SK-N-SH (cell line): ENCODE data around the gene FIGN. TPM values are rescaled to one million over a fixed set of nuclear protein-coding genes. Genes with fewer than 3 reads are reported as not detected.

Experiments
- CTCF ChIA-PET: fragments of 300-600, 350-600 bp; formaldehyde crosslinking; extraction: SDS; loops from one replicate; lab custom pipeline; 2021; lab: Yijun Ruan, JAX
- POLR2A ChIA-PET: fragments of 350-600 bp; sonication (Branson Sonifier 250); formaldehyde crosslinking; extraction: SDS; loops from one replicate; lab custom pipeline; 2020; ENCODE audit warnings: antibody characterized with exemption, inconsistent platforms; lab: Yijun Ruan, JAX
- DNase-seq: peaks from one replicate; pipeline ENCODE4 v3.0.0; 2012
- H2AFZ ChIP-seq: fragments of 200-600 bp; sonication (generic); 2 replicates; pipeline ENCODE4 v1.8.1; 2016; ENCODE audit warnings: antibody characterized with exemption, mild to moderate bottlenecking, low read depth
- H3F3A ChIP-seq: fragments of 200-600 bp; sonication (generic); replicated peaks from 2 replicates; pipeline ENCODE3; 2016; ENCODE audit warnings: antibody characterized with exemption, mild to moderate bottlenecking; ENCODE audit not compliant: insufficient read depth
- H3K27ac ChIP-seq, 2 experiments: fragments of 200-500 bp in 1 of 2; fragments of 200-600 bp in 1 of 2; sonication (Bioruptor generic) in 1 of 2; sonication (generic), shearing (Covaris generic) in 1 of 2; 2 replicates each; pipeline versions ENCODE4 v1.5.1 to v1.6.1; 2014 to 2016; ENCODE audit warnings: low read depth in 2 of 2, inconsistent platforms in 1 of 2, low read length in 1 of 2, mild to moderate bottlenecking in 1 of 2, mixed read lengths in 1 of 2
- H3K27me3 ChIP-seq: fragments of 200-600 bp; sonication (generic), shearing (Covaris generic); 2 replicates; pipeline ENCODE4 v1.6.1; 2016; ENCODE audit warnings: mixed run types; ENCODE audit not compliant: insufficient read depth
- H3K36me3 ChIP-seq, 2 experiments: fragments of 200-500 bp in 1 of 2; fragments of 200-600 bp in 1 of 2; sonication (Bioruptor generic) in 1 of 2; sonication (generic) in 1 of 2; replicated peaks in 1 of 2; 2 replicates each; pipeline versions ENCODE3 to v1.5.1; 2014 to 2016; ENCODE audit warnings: low read length in 1 of 2, mild to moderate bottlenecking in 1 of 2; ENCODE audit not compliant: insufficient read depth in 2 of 2, control insufficient read depth in 1 of 2
- H3K4me1 ChIP-seq, 2 experiments: fragments of 200-500 bp in 1 of 2; fragments of 200-600 bp in 1 of 2; sonication (Bioruptor generic) in 1 of 2; sonication (generic), shearing (Covaris generic) in 1 of 2; 2 replicates each; pipeline versions ENCODE4 v1.5.1 to v1.6.1; 2014 to 2016; ENCODE audit warnings: low read depth in 1 of 2, low read length in 1 of 2, mixed run types in 1 of 2; ENCODE audit not compliant: insufficient read depth in 2 of 2, control insufficient read depth in 1 of 2
- H3K4me2 ChIP-seq: fragments of 200-600 bp; sonication (generic), shearing (Covaris generic); 2 replicates; pipeline ENCODE4 v1.6.1; 2017; ENCODE audit warnings: mixed run types
- H3K4me3 ChIP-seq, 2 experiments: fragments of 200-500 bp in 1 of 2; fragments of 200-600 bp in 1 of 2; sonication (Bioruptor generic) in 1 of 2; sonication (generic), shearing (Covaris generic) in 1 of 2; 2 replicates each; pipeline versions ENCODE4 v1.5.1 to v1.8.1; 2014 to 2016; ENCODE audit warnings: low read depth in 2 of 2, inconsistent platforms in 1 of 2, low read length in 1 of 2, mild to moderate bottlenecking in 1 of 2, mixed read lengths in 1 of 2, moderate library complexity in 1 of 2
- H3K79me2 ChIP-seq: fragments of 200-600 bp; sonication (generic); 2 replicates; pipeline ENCODE4 v1.8.1; 2017; ENCODE audit warnings: mild to moderate bottlenecking; ENCODE audit not compliant: insufficient read depth
- H3K9ac ChIP-seq: fragments of 200-600 bp; sonication (generic); 2 replicates; pipeline ENCODE4 v1.6.1; 2017; ENCODE audit warnings: mixed run types
- H3K9me2 ChIP-seq: fragments of 200-600 bp; sonication (generic); 2 replicates; pipeline ENCODE4 v1.6.1; 2017; ENCODE audit warnings: mixed run types
- H3K9me3 ChIP-seq: fragments of 200-600 bp; sonication (generic); 2 replicates; pipeline ENCODE4 v1.6.1; 2017; ENCODE audit warnings: mixed run types, mild to moderate bottlenecking, moderate library complexity
- H4K20me1 ChIP-seq: fragments of 200-600 bp; sonication (generic); 2 replicates; pipeline ENCODE4 v1.6.1; 2017; ENCODE audit warnings: mild to moderate bottlenecking, mixed run types; ENCODE audit not compliant: insufficient read depth
- ELF1 ChIP-seq: IDR thresholded peaks from 2 replicates; pipeline ENCODE4 v1.4.0; 2012
- FOSL2 ChIP-seq: IDR thresholded peaks from 2 replicates; pipeline ENCODE4 v1.4.0; 2012; ENCODE audit warnings: low read depth, mild to moderate bottlenecking, moderate library complexity, borderline replicate concordance
- FOXJ3 ChIP-seq: sonication (generic); formaldehyde crosslinking; IDR thresholded peaks from 2 replicates; pipeline ENCODE4 v1.5.1; 2020; ENCODE audit warnings: mild to moderate bottlenecking, missing genetic modification reagents
- JUND ChIP-seq: IDR thresholded peaks from 2 replicates; pipeline ENCODE4 v1.4.0; 2012
- MAX ChIP-seq: IDR thresholded peaks from 2 replicates; pipeline ENCODE4 v1.4.0; 2012; ENCODE audit warnings: low read depth
- MEF2A ChIP-seq: IDR thresholded peaks from 2 replicates; pipeline ENCODE4 v1.4.0; 2012; ENCODE audit warnings: low read depth, borderline replicate concordance
- MXI1 ChIP-seq: IDR thresholded peaks from 2 replicates; pipeline ENCODE4 v1.6.1; 2012; ENCODE audit warnings: mild to moderate bottlenecking, low read depth, low read length, improper control_type of control experiment
- NFIC ChIP-seq: IDR thresholded peaks from 2 replicates; pipeline ENCODE4 v1.4.0; 2012; ENCODE audit warnings: borderline replicate concordance
- NRF1 ChIP-seq: IDR thresholded peaks from 2 replicates; pipeline ENCODE4 v1.6.1; 2012; ENCODE audit warnings: low read depth, mild to moderate bottlenecking, low read length
- POLR2AphosphoS5 ChIP-seq: IDR thresholded peaks from 2 replicates; pipeline ENCODE4 v1.6.1; 2012; ENCODE audit warnings: low read depth, low read length
- RAD21 ChIP-seq: IDR thresholded peaks from 2 replicates; pipeline ENCODE4 v1.6.1; 2012; ENCODE audit warnings: mild to moderate bottlenecking, low read length
- RCOR1 ChIP-seq: fragments of 150-350 bp; IDR thresholded peaks from 2 replicates; pipeline ENCODE4 v1.6.1; 2017; ENCODE audit warnings: antibody characterized with exemption, low read length
- RFX5 ChIP-seq: IDR thresholded peaks from 2 replicates; pipeline ENCODE4 v1.6.1; 2012; ENCODE audit warnings: mild to moderate bottlenecking, improper control_type of control experiment, low read length
- RXRA ChIP-seq: IDR thresholded peaks from 2 replicates; pipeline ENCODE4 v1.4.0; 2012; ENCODE audit warnings: low read depth, mild to moderate bottlenecking, borderline replicate concordance
- SMC3 ChIP-seq: IDR thresholded peaks from 2 replicates; pipeline ENCODE4 v1.6.1; 2012; ENCODE audit warnings: low read depth, low read length, improper control_type of control experiment
- TAF1 ChIP-seq: IDR thresholded peaks from 2 replicates; pipeline ENCODE4 v1.6.1; 2012; ENCODE audit warnings: low read depth, mild to moderate bottlenecking, low read length, moderate library complexity, borderline replicate concordance
- TEAD4 ChIP-seq: IDR thresholded peaks from 2 replicates; pipeline ENCODE4 v1.4.0; 2012; ENCODE audit warnings: mild to moderate bottlenecking, borderline replicate concordance; ENCODE audit not compliant: insufficient read depth
- YY1 ChIP-seq: IDR thresholded peaks from 2 replicates; pipeline ENCODE4 v1.4.0; 2012; ENCODE audit warnings: low read depth, mild to moderate bottlenecking
- ZBTB33 ChIP-seq: IDR thresholded peaks from 2 replicates; pipeline ENCODE4 v1.4.0; 2012; ENCODE audit warnings: low read depth, borderline replicate concordance
- WGBS: methylation state at CpG from one replicate; pipeline ENCODE4 v1.1.6; 2017; ENCODE audit warnings: low lambda C conversion rate; 5-methylcytosine and 5-hydroxymethylcytosine counted together
- polyA plus RNA-seq, 3 experiments: library from polyadenylated mRNA; depleted of rRNA; stranded (reverse); fragments of >200 nt; gene quantifications; 2 replicates each; pipeline ENCODE4 v1.2.3, GENCODE V29; 2012
- TF ChIP-seq, protein P1 (sequence below): fragments of 150-350 bp; IDR thresholded peaks from 2 replicates; pipeline ENCODE4 v1.6.1; 2017; ENCODE audit warnings: antibody characterized with exemption, low read length, low read depth, borderline replicate concordance
- TF ChIP-seq, protein P2 (sequence below): fragments of 200-600 bp; sonication (generic); IDR thresholded peaks from 2 replicates; pipeline ENCODE4 v1.6.1; 2017; ENCODE audit warnings: antibody characterized with exemption, mild to moderate bottlenecking, moderate library complexity

The FIGN gene
- polyA plus RNA-seq, 1 of the 3 experiments (the other 2 are of a cell fraction): 0.74 TPM

GRCh38 chr2:163625632-163626031, 110.2 kb downstream of the FIGN start:
- Histone ChIP-seq H3K9ac (no peak overlapping the region), H3K9me3 (no peaks in the 10 kb centered on the region), H3K27me3 (no peaks in the 10 kb centered on the region), H2AFZ (no peak overlapping the region), H3K4me1 (no peaks in the 10 kb centered on the region), H3K79me2 (no peaks in the 10 kb centered on the region), H3K4me3 (no peak overlapping the region), H3K27ac (no peak overlapping the region), H4K20me1 (no peaks in the 10 kb centered on the region), H3K36me3 (no peaks in the 10 kb centered on the region), H3F3A (no peaks in the 10 kb centered on the region), H3K4me2 (no peak overlapping the region), H3K9me2 (no peaks in the 10 kb centered on the region)
- WGBS: 94% methylated on average over 1 of the region's 1 CpG
- no peak for DNase-seq
- TF ChIP-seq NFIC: no peak
- TF ChIP-seq ZBTB33: no peak
- TF ChIP-seq MXI1: no peak
- TF ChIP-seq YY1: no peak
- CTCF ChIA-PET: interaction anchor here (1.6 kb wide), 1 partner anchor 279 kb away, joined by 4 read pairs; no protein-coding TSS in a partner anchor
- POLR2A ChIA-PET: no interaction called here

- H3K36me3 ChIP-seq: no peaks in the 10 kb centered on the region
- H3K9me2 ChIP-seq: no peaks in the 10 kb centered on the region
- no peak overlapping the region for H3K9ac ChIP-seq
- H3K4me1 ChIP-seq: no peaks in the 10 kb centered on the region
- H3K27me3 ChIP-seq: no peaks in the 10 kb centered on the region
- CTCF ChIA-PET: no interaction called here
- H4K20me1 ChIP-seq: no peaks in the 10 kb centered on the region
- 99% methylated on average over 7 of the region's 7 CpGs for WGBS
- H3F3A ChIP-seq: no peaks in the 10 kb centered on the region
- H3K79me2 ChIP-seq: no peaks in the 10 kb centered on the region
- H3K4me3 ChIP-seq: no peak overlapping the region
- POLR2A ChIA-PET: no interaction called here
- TF ChIP-seq, protein P1, sequence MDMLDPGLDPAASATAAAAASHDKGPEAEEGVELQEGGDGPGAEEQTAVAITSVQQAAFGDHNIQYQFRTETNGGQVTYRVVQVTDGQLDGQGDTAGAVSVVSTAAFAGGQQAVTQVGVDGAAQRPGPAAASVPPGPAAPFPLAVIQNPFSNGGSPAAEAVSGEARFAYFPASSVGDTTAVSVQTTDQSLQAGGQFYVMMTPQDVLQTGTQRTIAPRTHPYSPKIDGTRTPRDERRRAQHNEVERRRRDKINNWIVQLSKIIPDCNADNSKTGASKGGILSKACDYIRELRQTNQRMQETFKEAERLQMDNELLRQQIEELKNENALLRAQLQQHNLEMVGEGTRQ: no peak
- TF ChIP-seq TEAD4: no peak
- TF ChIP-seq JUND: no peak
- no peak for TF ChIP-seq MXI1
- no peak for TF ChIP-seq NRF1
- no peak for TF ChIP-seq MEF2A
- TF ChIP-seq RAD21: no peak
- TF ChIP-seq FOSL2: no peak
- no peak for TF ChIP-seq RFX5
- TF ChIP-seq, protein P2, sequence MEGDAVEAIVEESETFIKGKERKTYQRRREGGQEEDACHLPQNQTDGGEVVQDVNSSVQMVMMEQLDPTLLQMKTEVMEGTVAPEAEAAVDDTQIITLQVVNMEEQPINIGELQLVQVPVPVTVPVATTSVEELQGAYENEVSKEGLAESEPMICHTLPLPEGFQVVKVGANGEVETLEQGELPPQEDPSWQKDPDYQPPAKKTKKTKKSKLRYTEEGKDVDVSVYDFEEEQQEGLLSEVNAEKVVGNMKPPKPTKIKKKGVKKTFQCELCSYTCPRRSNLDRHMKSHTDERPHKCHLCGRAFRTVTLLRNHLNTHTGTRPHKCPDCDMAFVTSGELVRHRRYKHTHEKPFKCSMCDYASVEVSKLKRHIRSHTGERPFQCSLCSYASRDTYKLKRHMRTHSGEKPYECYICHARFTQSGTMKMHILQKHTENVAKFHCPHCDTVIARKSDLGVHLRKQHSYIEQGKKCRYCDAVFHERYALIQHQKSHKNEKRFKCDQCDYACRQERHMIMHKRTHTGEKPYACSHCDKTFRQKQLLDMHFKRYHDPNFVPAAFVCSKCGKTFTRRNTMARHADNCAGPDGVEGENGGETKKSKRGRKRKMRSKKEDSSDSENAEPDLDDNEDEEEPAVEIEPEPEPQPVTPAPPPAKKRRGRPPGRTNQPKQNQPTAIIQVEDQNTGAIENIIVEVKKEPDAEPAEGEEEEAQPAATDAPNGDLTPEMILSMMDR: no peak
- no peak for TF ChIP-seq MAX
- TF ChIP-seq FOXJ3 (CRISPR knock-in tag): no peak
- TF ChIP-seq RCOR1: no peak
- no peak for TF ChIP-seq TAF1
- no peak for TF ChIP-seq ELF1
- no peak for TF ChIP-seq POLR2AphosphoS5
- no peak for TF ChIP-seq RXRA
- TF ChIP-seq SMC3: no peak
- H3K27ac ChIP-seq: no peak overlapping the region
- no peak for DNase-seq
- no peaks in the 10 kb centered on the region for H3K9me3 ChIP-seq
- H2AFZ ChIP-seq: no peak overlapping the region
- H3K4me2 ChIP-seq: no peak overlapping the region
Observed at GRCh38 chr2:163621445-163622004, 114.3 kb downstream of the FIGN start.
